Measurements from ENCODE around the gene OBP2B.

- no peak for TF ChIP-seq POLR2A (IDR thresholded peaks at IDR 0.05; ENCODE audit: low read length)
- TF ChIP-seq BHLHE40 (IDR thresholded peaks at IDR 0.05; ENCODE audit: low read depth, low read length), result no peak
- TF ChIP-seq CTCF (IDR thresholded peaks at IDR 0.05), result no peak
- no peak for TF ChIP-seq EHF (CRISPR knock-in tag; IDR thresholded peaks at IDR 0.05)
- TF ChIP-seq JUNB (IDR thresholded peaks at IDR 0.05), result no peak
- TF ChIP-seq USF2 (IDR thresholded peaks at IDR 0.05), result no peak
- no peak for TF ChIP-seq CEBPB (IDR thresholded peaks at IDR 0.05)
- TF ChIP-seq RAD21 (conservative IDR thresholded peaks at IDR 0.05 in 1 of 2, IDR thresholded peaks at IDR 0.05 in 1 of 2), result no peak
- no peak for TF ChIP-seq MAFK (IDR thresholded peaks at IDR 0.05; ENCODE audit: partially characterized antibody)
Measured at GRCh38 chr9:133239533-133240090, 30.6 kb upstream of the OBP2B start.
